K562 (cell line): Measurements from ENCODE around the gene CTDSP2. TPM values are rescaled to one million over a fixed set of nuclear protein-coding genes. Genes with fewer than 3 reads are reported as not detected.

Experiments used
- ARID1B ChIP-seq: fragments of 450-650 bp; IDR thresholded peaks from 2 replicates; pipeline ENCODE4 v1.6.1; 2016; ENCODE audit warnings: antibody characterized with exemption, mild to moderate bottlenecking, inconsistent platforms
- ARID4B ChIP-seq: sonication (generic); formaldehyde crosslinking; IDR thresholded peaks from 2 replicates; pipeline ENCODE4 v1.8.0; 2022; ENCODE audit warnings: mild to moderate bottlenecking, missing genetic modification reagents
- FIP1L1 ChIP-seq: fragments of 200-400 bp; formaldehyde crosslinking; IDR thresholded peaks from 2 replicates; pipeline ENCODE4 v1.6.1; 2018; ENCODE audit warnings: mild to moderate bottlenecking, low read depth, low read length; ENCODE audit not compliant: poor library complexity, severe bottlenecking
- FOXA3 ChIP-seq, 2 experiments: fragments of 450-650 bp in 1 of 2; sonication (generic) in 1 of 2; formaldehyde crosslinking; IDR thresholded peaks in 1 of 2; conservative IDR thresholded peaks in 1 of 2; 2 replicates each; pipeline versions ENCODE4 v1.4.0 to v1.8.0; 2020 to 2022; ENCODE audit warnings: mild to moderate bottlenecking in 2 of 2, missing genetic modification reagents in 1 of 2
- FOXM1 ChIP-seq, 2 experiments: fragments of 450-650 bp in 1 of 2; sonication (generic) in 1 of 2; formaldehyde crosslinking in 1 of 2; IDR thresholded peaks; 2 replicates each; pipeline versions ENCODE4 v1.6.1 to v1.9.0; 2017 to 2022; ENCODE audit warnings: low read depth in 2 of 2, mild to moderate bottlenecking in 2 of 2, missing genetic modification reagents in 1 of 2, moderate library complexity in 1 of 2
- HINFP ChIP-seq: fragments of 450-650 bp; conservative IDR thresholded peaks from 2 replicates; pipeline ENCODE4 v1.6.1; 2016; ENCODE audit warnings: missing genetic modification characterization, low read depth, mild to moderate bottlenecking, control low read depth, missing compliant biosample characterization
- MLLT1 ChIP-seq, 2 experiments: fragments of 450-650 bp; IDR thresholded peaks; 2 replicates each; pipeline ENCODE4 v1.6.1; 2016
- MXD1 ChIP-seq: fragments of 250-450 bp; sonication (Bioruptor Pico); IDR thresholded peaks from 2 replicates; pipeline ENCODE4 v1.8.0; 2021; ENCODE audit warnings: borderline replicate concordance, mild to moderate bottlenecking, moderate library complexity; ENCODE audit not compliant: poor library complexity, severe bottlenecking
- SPI1 ChIP-seq: IDR thresholded peaks from 2 replicates; pipeline ENCODE4 v1.6.1; 2011; ENCODE audit warnings: low read depth, low read length, control low read depth, borderline replicate concordance
- XRCC3 ChIP-seq: fragments of 450-650 bp; IDR thresholded peaks from 2 replicates; pipeline ENCODE4 v1.6.1; 2017; ENCODE audit warnings: mild to moderate bottlenecking, moderate library complexity
- ZC3H11A ChIP-seq: IDR thresholded peaks from 2 replicates; pipeline ENCODE4 v1.6.1; 2012; ENCODE audit warnings: low read depth, low read length, improper control_type of control experiment
- ZNF324 ChIP-seq: fragments of 250-450 bp; sonication (Bioruptor Pico); IDR thresholded peaks from 2 replicates; pipeline ENCODE4 v1.4.0; 2020; ENCODE audit warnings: mild to moderate bottlenecking
- ZNF445 ChIP-seq: fragments of 250-450 bp; sonication (Bioruptor Pico); IDR thresholded peaks from 2 replicates; pipeline ENCODE4 v1.4.0; 2020; ENCODE audit warnings: low read depth, mild to moderate bottlenecking, moderate library complexity
- polyA plus RNA-seq, 8 experiments: library from polyadenylated mRNA; depleted of rRNA in 4 of 8; stranded (reverse) in 5 of 8; unstranded in 3 of 8; fragments of >200 nt; fragmentation: Nextera tagmentation in 2 of 8; fragmentation: Illumina TruSeq in 1 of 8; extraction: Ambion mirVana in 2 of 8; extraction: Trizol in 1 of 8; gene quantifications; 2 replicates each; pipeline versions ENCODE4 v1.2.1 to v1.2.3, GENCODE V29; 2011 to 2014; ENCODE audit warnings: inconsistent platforms in 1 of 8, missing spikeins in 1 of 8
- total RNA-seq, 7 experiments: library from RNA; depleted of rRNA in 6 of 7; stranded (reverse); fragments of >200 nt in 6 of 7; fragmentation: Illumina TruSeq in 2 of 7; extraction: Trizol in 2 of 7; gene quantifications; 2 replicates each; pipeline versions ENCODE4 v1.2.1 to v1.2.3, GENCODE V29; 2011 to 2021; ENCODE audit warnings: low replicate concordance in 1 of 7

Gene CTDSP2
- total and polyA plus RNA-seq, 9 of the 15 experiments (the other 6 are each of a cell fraction or from before 2014, with no cell fraction given), result 20.4 to 108 (median 47.7) TPM

- no peak for TF ChIP-seq SPI1
- TF ChIP-seq MLLT1 (IDR thresholded peaks at IDR 0.05), result peak in 1 of 2 experiments; percentile 6; a peak in 1 of 4 replicates
- TF ChIP-seq MXD1 (CRISPR knock-in tag), result no peak
- TF ChIP-seq ARID1B, result peak; percentile 25; the same call in 1 of the 2 replicates
- no peak for TF ChIP-seq ZNF445 (CRISPR knock-in tag)
- no peak for TF ChIP-seq XRCC3
- TF ChIP-seq ZNF324 (CRISPR knock-in tag), result no peak
- TF ChIP-seq FIP1L1, result peak; percentile 52
- TF ChIP-seq FOXA3 (CRISPR knock-in tag; conservative IDR thresholded peaks at IDR 0.05 in 1 of 2, IDR thresholded peaks at IDR 0.05 in 1 of 2), result peak; percentile 45 to 75; a peak in 2 of 4 replicates
- TF ChIP-seq ZC3H11A, result no peak
- no peak for TF ChIP-seq FOXM1 (IDR thresholded peaks at IDR 0.05; ENCODE audit: low read depth)
- TF ChIP-seq FOXM1 (CRISPR knock-in tag; IDR thresholded peaks at IDR 0.05; ENCODE audit: low read depth), result 0 out of 2 replicates have a peak, but pooled peaks have one; percentile 40
- peak; percentile 81 for TF ChIP-seq ARID4B (CRISPR knock-in tag)
- no peak for TF ChIP-seq HINFP (tag)
Observed at GRCh38 chr12:57845478-57846284, 848 bp downstream of the CTDSP2 start (continued).
